Liver (tissue), 9 donors: ENCODE measurements around the gene CACNA1D. TPM values are rescaled to one million over a fixed set of nuclear protein-coding genes. Genes with fewer than 3 reads are reported as not detected.

Source experiments
- DNase-seq: peaks from one replicate; pipeline ENCODE4 v3.0.0-alpha.2; 2017; ENCODE audit warnings: low spot score
- H3K27ac ChIP-seq, 2 donors: one replicate each; pipeline ENCODE4 v1.7.0; 2013; ENCODE audit warnings: inconsistent platforms in 2 of 2, low read length in 2 of 2, control low read depth in 1 of 2, low read depth in 1 of 2, mild to moderate bottlenecking in 1 of 2
- H3K27me3 ChIP-seq, 4 donors: one replicate each; pipeline versions ENCODE4 v1.6.1 to v1.7.0; 2013; ENCODE audit warnings: low read length in 3 of 4, inconsistent platforms in 1 of 4, mild to moderate bottlenecking in 1 of 4, moderate library complexity in 1 of 4; ENCODE audit not compliant: control insufficient read depth in 4 of 4, insufficient read depth in 4 of 4
- H3K36me3 ChIP-seq, 4 donors: one replicate each; pipeline versions ENCODE4 v1.6.1 to v1.7.0; 2013; ENCODE audit warnings: low read length in 3 of 4, mild to moderate bottlenecking in 3 of 4, low read depth in 1 of 4, moderate library complexity in 1 of 4; ENCODE audit not compliant: control insufficient read depth in 4 of 4, insufficient read depth in 3 of 4
- H3K4me1 ChIP-seq, 4 donors: one replicate each; pipeline versions ENCODE4 v1.6.1 to v1.7.0; 2013; ENCODE audit warnings: low read length in 3 of 4, mild to moderate bottlenecking in 3 of 4, moderate library complexity in 1 of 4; ENCODE audit not compliant: control insufficient read depth in 4 of 4, insufficient read depth in 4 of 4
- H3K4me3 ChIP-seq, 3 donors: one replicate each; pipeline versions ENCODE4 v1.6.1 to v1.7.0; 2013; ENCODE audit warnings: low read length in 3 of 3, control low read depth in 1 of 3, low read depth in 1 of 3, mild to moderate bottlenecking in 1 of 3
- H3K9ac ChIP-seq, 2 donors: one replicate each; pipeline ENCODE4 v1.7.0; 2013; ENCODE audit warnings: low read length in 2 of 2, mild to moderate bottlenecking in 2 of 2, moderate library complexity in 2 of 2, control low read depth in 1 of 2, low read depth in 1 of 2
- H3K9me3 ChIP-seq, 4 donors: one replicate each; pipeline versions ENCODE4 v1.6.1 to v1.7.0; 2013; ENCODE audit warnings: low read length in 3 of 4; ENCODE audit not compliant: control insufficient read depth in 4 of 4
- FOXA2 ChIP-seq: IDR thresholded peaks from 2 replicates; pipeline ENCODE4 v1.6.1; 2016; ENCODE audit warnings: antibody characterized with exemption
- GABPA ChIP-seq, 2 donors: IDR thresholded peaks in 1 of 2; conservative IDR thresholded peaks in 1 of 2; 2 replicates each; pipeline ENCODE4 v1.6.1; 2016; ENCODE audit warnings: antibody characterized with exemption in 2 of 2, mild to moderate bottlenecking in 1 of 2, moderate library complexity in 1 of 2
- HNF4G ChIP-seq: IDR thresholded peaks from 2 replicates; pipeline ENCODE4 v1.6.1; 2016; ENCODE audit warnings: antibody characterized with exemption
- JUND ChIP-seq, 2 donors: IDR thresholded peaks; 2 replicates each; pipeline ENCODE4 v1.6.1; 2016; ENCODE audit warnings: antibody characterized with exemption in 2 of 2
- MAX ChIP-seq: IDR thresholded peaks from 2 replicates; pipeline ENCODE4 v1.6.1; 2016; ENCODE audit warnings: antibody characterized with exemption
- RAD21 ChIP-seq, 2 donors: IDR thresholded peaks; 2 replicates each; pipeline ENCODE4 v1.6.1; 2016; ENCODE audit warnings: antibody characterized with exemption in 2 of 2, mild to moderate bottlenecking in 2 of 2
- RXRA ChIP-seq, 2 donors: IDR thresholded peaks; 2 replicates each; pipeline ENCODE4 v1.6.1; 2017 to 2018; ENCODE audit warnings: antibody characterized with exemption in 2 of 2, mild to moderate bottlenecking in 1 of 2
- SP1 ChIP-seq: IDR thresholded peaks from 2 replicates; pipeline ENCODE4 v1.6.1; 2018; ENCODE audit warnings: antibody characterized with exemption, mild to moderate bottlenecking
- TAF1 ChIP-seq: conservative IDR thresholded peaks from 2 replicates; pipeline ENCODE4 v1.6.1; 2016; ENCODE audit warnings: antibody characterized with exemption, mild to moderate bottlenecking
- YY1 ChIP-seq: IDR thresholded peaks from 2 replicates; pipeline ENCODE4 v1.6.1; 2016; ENCODE audit warnings: antibody characterized with exemption, mild to moderate bottlenecking
- ZBTB33 ChIP-seq: IDR thresholded peaks from 2 replicates; pipeline ENCODE4 v1.6.1; 2016; ENCODE audit warnings: antibody characterized with exemption
- WGBS: extraction: QIAGEN DNeasy Blood & Tissue Kit; methylation state at CpG from one replicate; pipeline ENCODE4 v1.1.7; 2013; 5-methylcytosine and 5-hydroxymethylcytosine counted together
- polyA plus RNA-seq, 2 donors: library from polyadenylated mRNA; stranded (reverse) in 1 of 2; unstranded in 1 of 2; fragments of 200-250 nt in 1 of 2; fragments of >200 nt in 1 of 2; fragmentation: Nextera tagmentation in 1 of 2; extraction: Ambion mirVana in 1 of 2; gene quantifications; one replicate each; pipeline versions ENCODE4 v1.2.1 to v1.2.3, GENCODE V29; 2013 to 2015
- total RNA-seq, 2 donors: library from RNA; depleted of rRNA; stranded (reverse); fragments of >200 nt; gene quantifications; one replicate each; pipeline ENCODE4 v1.2.3, GENCODE V29; 2014
- TF ChIP-seq, protein P1 (sequence below): fragments of 150-350 bp; IDR thresholded peaks from 2 replicates; pipeline ENCODE4 v1.5.1; 2017; ENCODE audit warnings: improper control_type of control experiment, low read depth, low read length; ENCODE audit not compliant: missing input control
- TF ChIP-seq, protein P2 (sequence below): IDR thresholded peaks from 2 replicates; pipeline ENCODE4 v1.6.1; 2016; ENCODE audit warnings: antibody characterized with exemption
- donor health status: healthy.
- donor health status: healthy.
- donor health status: healthy.
- donor health status: healthy.
- donor health status: healthy.

The CACNA1D gene
- total and polyA plus RNA-seq, 4 donors, result 1.8 to 18.9 (median 3.4) TPM

GRCh38 chr3:53626876-53627275, 132.5 kb downstream of the CACNA1D start:
- no peaks in the 10 kb centered on the region for H3K4me1 ChIP-seq
- DNase-seq, result no peak
- H3K36me3 ChIP-seq, result no peaks in the 10 kb centered on the region
- no peak overlapping the region for H3K9ac ChIP-seq
- no peak overlapping the region for H3K4me3 ChIP-seq
- no peak overlapping the region for H3K27ac ChIP-seq
- no peak for TF ChIP-seq RAD21 (IDR thresholded peaks at IDR 0.05)
- no peak for TF ChIP-seq YY1
- no peak for TF ChIP-seq ZBTB33
- no peak for TF ChIP-seq SP1
- TF ChIP-seq GABPA (IDR thresholded peaks at IDR 0.05 in 1 of 2, conservative IDR thresholded peaks at IDR 0.05 in 1 of 2), result no peak
- TF ChIP-seq, protein P1, sequence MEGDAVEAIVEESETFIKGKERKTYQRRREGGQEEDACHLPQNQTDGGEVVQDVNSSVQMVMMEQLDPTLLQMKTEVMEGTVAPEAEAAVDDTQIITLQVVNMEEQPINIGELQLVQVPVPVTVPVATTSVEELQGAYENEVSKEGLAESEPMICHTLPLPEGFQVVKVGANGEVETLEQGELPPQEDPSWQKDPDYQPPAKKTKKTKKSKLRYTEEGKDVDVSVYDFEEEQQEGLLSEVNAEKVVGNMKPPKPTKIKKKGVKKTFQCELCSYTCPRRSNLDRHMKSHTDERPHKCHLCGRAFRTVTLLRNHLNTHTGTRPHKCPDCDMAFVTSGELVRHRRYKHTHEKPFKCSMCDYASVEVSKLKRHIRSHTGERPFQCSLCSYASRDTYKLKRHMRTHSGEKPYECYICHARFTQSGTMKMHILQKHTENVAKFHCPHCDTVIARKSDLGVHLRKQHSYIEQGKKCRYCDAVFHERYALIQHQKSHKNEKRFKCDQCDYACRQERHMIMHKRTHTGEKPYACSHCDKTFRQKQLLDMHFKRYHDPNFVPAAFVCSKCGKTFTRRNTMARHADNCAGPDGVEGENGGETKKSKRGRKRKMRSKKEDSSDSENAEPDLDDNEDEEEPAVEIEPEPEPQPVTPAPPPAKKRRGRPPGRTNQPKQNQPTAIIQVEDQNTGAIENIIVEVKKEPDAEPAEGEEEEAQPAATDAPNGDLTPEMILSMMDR, result no peak
- TF ChIP-seq MAX, result no peak
- TF ChIP-seq JUND (IDR thresholded peaks at IDR 0.05), result no peak
- TF ChIP-seq FOXA2, result no peak
- no peak for TF ChIP-seq TAF1
- no peak for TF ChIP-seq HNF4G
- TF ChIP-seq RXRA (IDR thresholded peaks at IDR 0.05), result no peak
- TF ChIP-seq, protein P2, sequence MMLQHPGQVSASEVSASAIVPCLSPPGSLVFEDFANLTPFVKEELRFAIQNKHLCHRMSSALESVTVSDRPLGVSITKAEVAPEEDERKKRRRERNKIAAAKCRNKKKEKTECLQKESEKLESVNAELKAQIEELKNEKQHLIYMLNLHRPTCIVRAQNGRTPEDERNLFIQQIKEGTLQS, result no peak
- H3K27me3 ChIP-seq, result no peaks in the 10 kb centered on the region
- peaks cover 0 to 3% (median 0%) of the 10 kb centered on the region in 4 donors for H3K9me3 ChIP-seq
- 83% methylated on average over 3 of the region's 3 CpGs for WGBS

- H3K9ac ChIP-seq, result no peak overlapping the region
- peaks cover 0 to 2% (median 0%) of the 10 kb centered on the region in 4 donors for H3K4me1 ChIP-seq
- no peak overlapping the region for H3K27ac ChIP-seq
- H3K27me3 ChIP-seq, result no peaks in the 10 kb centered on the region
- DNase-seq, result no peak
- H3K9me3 ChIP-seq, result peaks cover 0 to 4% (median 0%) of the 10 kb centered on the region in 4 donors
- 83% methylated on average over 10 of the region's 10 CpGs for WGBS
- TF ChIP-seq SP1 (no peak), FOXA2 (no peak), YY1 (no peak), MAX (no peak), ZBTB33 (no peak)
- H3K4me3 ChIP-seq, result no peak overlapping the region
- H3K36me3 ChIP-seq, result no peaks in the 10 kb centered on the region
These were observed 134.4 kb downstream of the CACNA1D start for GRCh38 chr3:53628536-53629401.
